ENCODE data around the gene ABCB1.

ABCB1 gene

DNA sequence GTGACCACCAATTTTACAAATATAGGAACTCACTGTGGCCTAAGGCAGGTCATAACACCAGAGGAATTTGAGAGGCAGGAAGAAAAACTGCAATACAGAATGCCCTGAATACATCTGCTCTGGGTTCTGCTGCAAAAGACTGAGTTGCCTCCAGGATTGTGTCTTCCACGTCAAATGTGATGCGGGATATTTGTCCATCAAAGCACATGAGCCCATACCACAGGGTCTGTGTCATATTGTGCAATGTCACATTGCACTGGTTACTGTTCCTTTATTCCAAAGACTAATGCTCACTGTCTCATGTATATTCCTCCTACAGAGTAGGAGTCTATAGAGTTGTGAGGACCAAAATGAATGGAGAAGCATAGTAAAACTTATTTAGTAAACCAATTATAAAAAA lies 66.6 kb downstream of the ABCB1 start:
- DNase-seq (ENCODE audit: low spot score): no peak
- TF ChIP-seq CTCF (IDR thresholded peaks at IDR 0.05; ENCODE audit: extremely low read depth, insufficient read depth, missing control alignments): no peak
- in situ Hi-C loops (cut with MboI; ENCODE audit: low pct_unique_long_range_greater_than_20kb, low sequenced_read_pairs, unreplicated experiment): no loop called here

DNA sequence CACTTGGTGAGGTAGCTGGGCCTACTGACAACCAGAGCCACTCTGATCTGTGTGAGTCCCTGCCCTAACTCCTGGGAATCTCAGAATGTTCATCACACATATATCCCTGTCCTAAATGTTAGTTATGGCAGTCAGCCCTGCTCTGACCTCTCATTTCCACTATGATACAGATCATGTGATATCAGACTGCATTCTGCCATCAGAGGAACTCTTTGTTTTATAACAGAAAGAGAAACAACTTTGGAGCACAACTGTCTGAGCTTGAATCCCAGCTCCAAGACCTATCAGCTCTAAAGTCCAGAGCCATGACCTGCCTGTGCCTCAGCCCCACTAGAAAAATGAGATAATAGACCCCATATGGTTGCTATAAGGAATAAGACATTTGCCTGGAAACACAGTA lies 70.6 kb downstream of the ABCB1 start:
- DNase-seq (ENCODE audit: low spot score): no peak
- in situ Hi-C loops (cut with MboI; ENCODE audit: low pct_unique_long_range_greater_than_20kb, low sequenced_read_pairs, unreplicated experiment): no loop called here
- no peak for TF ChIP-seq CTCF (IDR thresholded peaks at IDR 0.05; ENCODE audit: extremely low read depth, insufficient read depth, missing control alignments)

DNA sequence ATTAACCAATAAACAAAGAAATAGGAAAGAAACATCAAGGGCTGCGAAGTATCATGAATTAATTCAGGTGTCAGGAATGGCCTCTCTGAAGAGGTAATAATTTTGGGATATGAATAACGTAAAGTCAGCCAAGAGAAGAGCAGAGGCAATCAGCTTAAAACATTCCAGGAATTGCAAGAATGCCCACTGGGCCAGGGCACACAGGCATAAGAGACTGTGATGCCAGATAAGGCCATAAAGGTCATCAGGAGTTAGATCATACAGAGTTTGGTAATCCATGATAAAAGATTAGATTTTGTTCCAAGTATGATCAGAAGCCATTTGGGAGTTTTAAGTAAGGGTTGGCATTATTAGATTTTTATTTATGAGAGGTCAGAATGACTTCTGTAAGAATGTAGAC lies 72.0 kb downstream of the ABCB1 start:
- TF ChIP-seq CTCF (IDR thresholded peaks at IDR 0.05; ENCODE audit: extremely low read depth, insufficient read depth, missing control alignments): no peak
- no peak for DNase-seq (ENCODE audit: low spot score)
- in situ Hi-C loops (cut with MboI; ENCODE audit: low pct_unique_long_range_greater_than_20kb, low sequenced_read_pairs, unreplicated experiment): no loop called here

GRCh38 chr7:87518735-87519134 lies 81.9 kb downstream of the ABCB1 start:
- no peak for TF ChIP-seq CTCF (IDR thresholded peaks at IDR 0.05; ENCODE audit: extremely low read depth, insufficient read depth, missing control alignments)
- no peak for DNase-seq (ENCODE audit: low spot score)
- in situ Hi-C loops (cut with MboI; ENCODE audit: low pct_unique_long_range_greater_than_20kb, low sequenced_read_pairs, unreplicated experiment): loop anchor here (25.0 kb wide), 1 partner anchor 594 kb away; no protein-coding TSS in a partner anchor

DNA sequence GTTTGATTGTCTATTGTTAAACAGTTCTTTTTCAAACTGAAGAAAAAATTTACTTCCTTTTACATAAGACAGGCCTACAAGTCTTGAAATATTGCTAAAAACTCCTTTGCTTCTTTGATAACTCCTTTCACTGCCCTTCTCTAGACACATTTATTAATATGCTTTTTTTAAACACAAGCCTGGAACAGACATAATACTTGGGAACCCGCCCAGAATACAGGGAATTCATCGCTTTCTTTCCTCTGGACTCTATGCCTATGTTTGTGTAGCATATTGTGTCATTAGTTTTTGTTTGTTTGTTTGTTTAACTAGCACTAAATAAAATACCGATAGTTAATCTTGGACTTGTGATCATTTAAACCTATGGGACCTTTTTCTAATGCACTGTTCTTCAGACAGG lies 82.8 kb downstream of the ABCB1 start:
- no peak for DNase-seq (ENCODE audit: low spot score)
- in situ Hi-C loops (cut with MboI; ENCODE audit: low pct_unique_long_range_greater_than_20kb, low sequenced_read_pairs, unreplicated experiment): loop anchor here (25.0 kb wide), 1 partner anchor 594 kb away; no protein-coding TSS in a partner anchor
- TF ChIP-seq CTCF (IDR thresholded peaks at IDR 0.05; ENCODE audit: extremely low read depth, insufficient read depth, missing control alignments): no peak

DNA sequence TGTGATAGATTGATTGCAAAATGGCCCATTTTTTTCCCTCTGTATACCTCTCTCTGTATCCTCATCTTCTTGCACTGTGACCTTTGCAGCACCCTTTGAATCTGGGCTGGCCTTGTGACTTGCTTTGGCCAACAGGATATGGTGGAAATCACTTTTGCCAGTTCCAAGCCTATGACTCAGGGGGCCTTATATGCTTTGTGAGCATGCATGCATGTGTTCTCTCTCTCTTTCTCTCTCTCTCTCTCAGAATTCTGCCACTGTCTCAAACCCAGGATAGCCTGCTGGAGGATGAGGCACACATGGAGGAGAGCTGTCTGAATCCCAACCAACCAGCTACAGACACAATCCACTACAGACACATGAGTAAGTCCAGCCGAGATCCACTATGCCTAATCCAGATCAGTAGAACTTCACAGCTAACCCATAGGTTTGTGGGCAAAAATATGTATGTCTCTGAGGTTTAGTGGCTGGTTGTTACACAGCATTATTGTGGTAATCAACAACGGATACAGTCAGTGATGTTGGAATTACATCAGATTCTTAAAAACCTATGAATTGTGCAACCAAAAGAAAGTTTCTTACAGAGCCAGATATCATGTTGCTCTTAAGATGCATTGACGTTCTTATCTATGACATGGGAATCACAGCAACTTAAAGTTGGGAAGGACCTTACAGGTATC lies 83.4 kb downstream of the ABCB1 start:
- no peak for DNase-seq (ENCODE audit: low spot score)
- in situ Hi-C loops (cut with MboI; ENCODE audit: low pct_unique_long_range_greater_than_20kb, low sequenced_read_pairs, unreplicated experiment): loop anchor here (25.0 kb wide), 1 partner anchor 595 kb away; no protein-coding TSS in a partner anchor
- no peak for TF ChIP-seq CTCF (IDR thresholded peaks at IDR 0.05; ENCODE audit: extremely low read depth, insufficient read depth, missing control alignments)

Data from GM13977 (cell line).